GM18499 (cell line): ENCODE results near the gene AGO4.
"Not testable (repeated sequence)": the region's sequence is repeated elsewhere in the genome, so short reads cannot be mapped to it uniquely, and the experiment has no call there.

ENCODE experiments used
- ATAC-seq: cut with Tn5 transposase; IDR thresholded peaks from one replicate; pipeline ENCODE4 v1.9.1; 2021; ENCODE audit warnings: moderate number of reproducible peaks; ENCODE audit not compliant: insufficient read depth, unreplicated experiment

AGO4 gene

GRCh38 chr1:35857830-35858229 lies 50.0 kb downstream of the AGO4 start:
- ATAC-seq: no peak

GRCh38 chr1:35860696-35861095 lies 52.9 kb downstream of the AGO4 start:
- no peak for ATAC-seq

GRCh38 chr1:35863136-35863535 lies 55.3 kb downstream of the AGO4 start:
- ATAC-seq: no peak

GRCh38 chr1:35863881-35864625 lies 56.2 kb downstream of the AGO4 start:
- no peak for ATAC-seq

GRCh38 chr1:35864813-35865212 lies 57.0 kb downstream of the AGO4 start:
- no peak for ATAC-seq

- ATAC-seq: no peak
Observed at GRCh38 chr1:35866991-35867390, 59.2 kb downstream of the AGO4 start.

- ATAC-seq: not testable (repeated sequence)
Observed at GRCh38 chr1:35869245-35869950, 61.6 kb downstream of the AGO4 start.

- no peak for ATAC-seq
Observed at GRCh38 chr1:35870651-35871309, 63.0 kb downstream of the AGO4 start.

GRCh38 chr1:35873243-35873750 lies 65.5 kb downstream of the AGO4 start:
- no peak for ATAC-seq

- not testable (repeated sequence) for ATAC-seq
Observed at GRCh38 chr1:35874115-35874514, 66.3 kb downstream of the AGO4 start.

GRCh38 chr1:35876988-35877387 lies 69.2 kb downstream of the AGO4 start:
- ATAC-seq: no peak

- no peak for ATAC-seq
Observed at GRCh38 chr1:35881850-35882273, 74.0 kb downstream of the AGO4 start.

GRCh38 chr1:35882586-35882944 lies 74.7 kb downstream of the AGO4 start:
- ATAC-seq: no peak

GRCh38 chr1:35882945-35883634 lies 75.3 kb downstream of the AGO4 start, which contains the start of gene AGO1:
Gene AGO1 (plus strand): TSS chr1:35883209. CDS start chr1:35883422, 213 bp downstream.
- ATAC-seq: peak; percentile 53

GRCh38 chr1:35883635-35884101 lies 75.9 kb downstream of the AGO4 start:
- ATAC-seq: no peak

GRCh38 chr1:35884934-35885333 lies 77.1 kb downstream of the AGO4 start:
- no peak for ATAC-seq

- no peak for ATAC-seq
Observed at GRCh38 chr1:35885961-35886558, 78.2 kb downstream of the AGO4 start.

- no peak for ATAC-seq
Observed at GRCh38 chr1:35886577-35887431, 79.0 kb downstream of the AGO4 start.

GRCh38 chr1:35887508-35887907 lies 79.7 kb downstream of the AGO4 start:
- ATAC-seq: no peak
